Spleen (tissue), 11 donors: Measurements from ENCODE around the gene SPDYE4. TPM values are rescaled to one million over a fixed set of nuclear protein-coding genes. Genes with fewer than 3 reads are reported as not detected.

Source experiments
- DNase-seq: peaks from one replicate; pipeline ENCODE4 v3.0.0-alpha.2; 2020
- H3K27ac ChIP-seq, 8 donors: fragments of 200-600 bp; sonication (generic) in 7 of 8; 1 replicate in 4 of 8; 2 replicates in 4 of 8; pipeline versions ENCODE4 v1.5.0 to v1.8.0; 2016 to 2021; ENCODE audit warnings: inconsistent platforms in 4 of 8, mild to moderate bottlenecking in 4 of 8, moderate library complexity in 1 of 8
- H3K27me3 ChIP-seq, 7 donors: fragments of 200-600 bp; sonication (generic) in 6 of 7; replicated peaks in 1 of 7; 1 replicate in 4 of 7; 2 replicates in 3 of 7; pipeline versions ENCODE4 v1.5.0 to v1.8.0; 2016 to 2021; ENCODE audit warnings: inconsistent platforms in 3 of 7, mild to moderate bottlenecking in 1 of 7
- H3K36me3 ChIP-seq, 6 donors: fragments of 200-600 bp; sonication (generic) in 5 of 6; 1 replicate in 4 of 6; 2 replicates in 2 of 6; pipeline versions ENCODE4 v1.5.0 to v1.8.0; 2016 to 2021; ENCODE audit warnings: inconsistent platforms in 2 of 6
- H3K4me1 ChIP-seq, 6 donors: fragments of 200-600 bp; sonication (generic) in 5 of 6; 1 replicate in 3 of 6; 2 replicates in 3 of 6; pipeline versions ENCODE4 v1.5.0 to v1.8.0; 2016 to 2021; ENCODE audit warnings: inconsistent platforms in 3 of 6
- H3K4me3 ChIP-seq, 8 donors: fragments of 200-600 bp; sonication (generic) in 7 of 8; 1 replicate in 4 of 8; 2 replicates in 4 of 8; pipeline versions ENCODE4 v1.5.0 to v1.8.0; 2016 to 2021; ENCODE audit warnings: inconsistent platforms in 4 of 8, mild to moderate bottlenecking in 4 of 8, moderate library complexity in 2 of 8
- H3K9me3 ChIP-seq, 8 donors: fragments of 200-600 bp; sonication (generic) in 7 of 8; 1 replicate in 4 of 8; 2 replicates in 4 of 8; pipeline versions ENCODE4 v1.5.0 to v1.8.0; 2016 to 2021; ENCODE audit warnings: inconsistent platforms in 4 of 8
- CTCF ChIP-seq, 11 experiments: fragments of 200-600 bp in 7 of 11; fragments of 450-650 bp in 4 of 11; sonication (generic) in 4 of 11; IDR thresholded peaks in 8 of 11; conservative IDR thresholded peaks in 3 of 11; 1 replicate in 7 of 11; 2 replicates in 4 of 11; pipeline versions ENCODE4 v1.4.0 to v1.8.0; 2016 to 2021; ENCODE audit warnings: antibody characterized with exemption in 11 of 11, inconsistent platforms in 4 of 11, mild to moderate bottlenecking in 1 of 11
- POLR2A ChIP-seq, 3 donors: fragments of 450-650 bp; IDR thresholded peaks; one replicate each; pipeline ENCODE4 v1.5.1; 2017; ENCODE audit warnings: antibody characterized with exemption in 3 of 3, mild to moderate bottlenecking in 1 of 3
- POLR2AphosphoS5 ChIP-seq, 3 donors: sonication (generic); formaldehyde crosslinking; IDR thresholded peaks; one replicate each; pipeline ENCODE4 v1.5.1; 2017; ENCODE audit warnings: antibody characterized with exemption in 3 of 3
- WGBS, 5 donors: extraction: QIAGEN DNeasy Blood & Tissue Kit in 3 of 5; methylation state at CpG; one replicate each; pipeline versions ENCODE4 v1.1.5 to v1.1.7; 2013 to 2018; 5-methylcytosine and 5-hydroxymethylcytosine counted together
- intact Hi-C: fragments of 100-400 bp; cut with DNase I; formaldehyde crosslinking; loops from one replicate; pipeline ENCODE4 v1.15.0; 2023; ENCODE audit warnings: low total_unique reads
- polyA plus RNA-seq, 3 donors: library from polyadenylated mRNA; stranded (reverse); fragments of 200-250 nt; gene quantifications; one replicate each; pipeline ENCODE4 v1.2.1, GENCODE V29; 2013
- total RNA-seq, 7 donors: library from RNA; depleted of rRNA in 3 of 7; stranded (reverse); fragments of >200 nt in 3 of 7; fragmentation: NEBNext Ultra II Directional in 4 of 7; extraction: Animal tissue kit (Norgen Biotek cat#: 25700) in 4 of 7; gene quantifications; one replicate each; pipeline versions ENCODE4 v1.1.0 to v1.2.1, GENCODE V29; 2016 to 2021
- donor health status: healthy with polysubstance abuse.
- donor health status: DM: no; HTN: no; CAD: no; lungs with moderate emphysema.
- donor health status: DM: no; HTN: no; CAD: no.
- donor health status: Bipolar disorder and iron deficiency.
- donor health status: healthy.
- donor health status: DM: no; HTN: no; CAD: no.
- donor health status: DM: yes; HTN: yes; CAD: no.

The SPDYE4 gene
- total and polyA plus RNA-seq, 10 donors = not detected

- peaks cover 0 to 33% (median 0%) of the 10 kb centered on the region in 7 donors for H3K27me3 ChIP-seq
- WGBS, 5 donors = 93 to 98% (median 95%) methylated on average over 9 to 10 of the region's 10 CpGs
- DNase-seq = peak; percentile 59
- H3K4me3 ChIP-seq = no peak overlapping the region
- H3K4me1 ChIP-seq = peaks cover 0 to 2% (median 0%) of the 10 kb centered on the region in 6 donors
- intact Hi-C loops = no loop called here
- no peak for TF ChIP-seq POLR2AphosphoS5 (IDR thresholded peaks at IDR 0.05)
- no peak for TF ChIP-seq POLR2A (IDR thresholded peaks at IDR 0.05)
- no peak for TF ChIP-seq CTCF (IDR thresholded peaks at IDR 0.05 in 8 of 11, conservative IDR thresholded peaks at IDR 0.05 in 3 of 11)
- H3K9me3 ChIP-seq = no peaks in the 10 kb centered on the region
- H3K36me3 ChIP-seq = no peaks in the 10 kb centered on the region
- H3K27ac ChIP-seq = no peak overlapping the region
These were observed 23.5 kb downstream of the SPDYE4 start for GRCh38 chr17:8734876-8735275.

- Histone ChIP-seq H3K27me3 (peaks cover 0 to 36% (median 0%) of the 10 kb centered on the region in 7 donors), H3K4me3 (no peak overlapping the region), H3K27ac (no peak overlapping the region), H3K36me3 (no peaks in the 10 kb centered on the region), H3K9me3 (no peaks in the 10 kb centered on the region), H3K4me1 (no peaks in the 10 kb centered on the region)
- TF ChIP-seq CTCF (IDR thresholded peaks at IDR 0.05 in 8 of 11, conservative IDR thresholded peaks at IDR 0.05 in 3 of 11) (no peak), POLR2A (IDR thresholded peaks at IDR 0.05) (no peak)
- intact Hi-C loops = no loop called here
- WGBS, 5 donors = 68 to 70% (median 69%) methylated on average over 7 of the region's 7 CpGs
- no peak for DNase-seq
These were observed 25.8 kb downstream of the SPDYE4 start for GRCh38 chr17:8732406-8733085.

GRCh38 chr17:8729860-8730259, 28.5 kb downstream of the SPDYE4 start:
- intact Hi-C loops = no loop called here

More at GRCh38 chr17:8729860-8730259, 28.5 kb downstream of the SPDYE4 start:
- Histone ChIP-seq H3K27ac (no peak overlapping the region), H3K4me1 (peaks cover 0 to 3% (median 0%) of the 10 kb centered on the region in 6 donors), H3K27me3 (peaks cover 0 to 33% (median 0%) of the 10 kb centered on the region in 7 donors), H3K36me3 (no peaks in the 10 kb centered on the region), H3K4me3 (no peak overlapping the region), H3K9me3 (no peaks in the 10 kb centered on the region)
- 90 to 93% (median 92%) methylated on average over 13 of the region's 13 CpGs for WGBS, 5 donors
- DNase-seq = no peak
- TF ChIP-seq CTCF (IDR thresholded peaks at IDR 0.05 in 8 of 11, conservative IDR thresholded peaks at IDR 0.05 in 3 of 11) (no peak), POLR2A (IDR thresholded peaks at IDR 0.05) (no peak), POLR2AphosphoS5 (IDR thresholded peaks at IDR 0.05) (no peak)
